ENCODE results near the gene RAI1. TPM values are rescaled to one million over a fixed set of nuclear protein-coding genes. Genes with fewer than 3 reads are reported as not detected.
A peak's percentile ranks its signal among the peaks of the same experiment; 100 is the strongest.

RAI1 gene
- total and polyA plus RNA-seq, 2 of the 8 experiments (the other 6 are each of a cell fraction or from before 2014, with no cell fraction given) = 0.39 to 1.2 TPM

- Histone ChIP-seq H3K79me1 (ENCODE audit: low read depth, low read length) (peaks cover 21% of the 10 kb centered on the region), H2BK20ac (ENCODE audit: low read length) (peak overlapping the region; percentile 67), H3K79me2 (ENCODE audit: control insufficient read depth in 1 of 2, insufficient read depth in 2 of 2, low read length in 2 of 2) (peaks cover 35 to 56% of the 10 kb centered on the region in 2 experiments), H3K4me1 (replicated peaks in 1 of 4; ENCODE audit: control insufficient read depth in 3 of 4, insufficient read depth in 4 of 4, low read length in 3 of 4) (peaks cover 14 to 38% (median 30%) of the 10 kb centered on the region in 4 experiments), H3K9ac (replicated peaks in 1 of 4; ENCODE audit: extremely low read depth in 1 of 4, low read depth in 3 of 4, low read length in 3 of 4) (0 out of 7 replicates have a peak overlapping the region, but pooled peaks of 1 of the 4 experiments have one; percentile 4), H3K9me3 (ENCODE audit: insufficient read depth in 2 of 2, low read depth in 1 of 2, low read length in 1 of 2) (no peaks in the 10 kb centered on the region), H3K23ac (ENCODE audit: insufficient read length) (no peak overlapping the region), H2AK5ac (ENCODE audit: low read depth, low read length) (peak overlapping the region; percentile 89; the same call in 1 of the 2 replicates), H4K91ac (replicated peaks; ENCODE audit: insufficient read length, low read length) (no peak overlapping the region), H3K27me3 (replicated peaks in 1 of 4; ENCODE audit: control insufficient read depth in 3 of 4, extremely low read depth in 1 of 4, insufficient read depth in 3 of 4, low read length in 3 of 4) (no peaks in the 10 kb centered on the region), H3K4me2 (ENCODE audit: insufficient read depth in 1 of 2, low read depth in 2 of 2, low read length in 2 of 2) (peak overlapping the region in 1 of 2 experiments; percentile 86; a peak in 1 of 4 replicates), H3K36me3 (ENCODE audit: control insufficient read depth in 2 of 4, insufficient read depth in 4 of 4, low read length in 3 of 4) (peaks cover 0 to 13% (median 2%) of the 10 kb centered on the region in 4 experiments; a peak in 5 of 8 replicates), H2BK12ac (ENCODE audit: low read depth, low read length) (peak overlapping the region; percentile 97; the same call in 1 of the 2 replicates), H2BK120ac (replicated peaks; ENCODE audit: low read depth, low read length) (no peak overlapping the region), H3K18ac (ENCODE audit: extremely low read depth, low read length) (no peak overlapping the region), H3K23me2 (ENCODE audit: low read depth, low read length) (peaks cover 11% of the 10 kb centered on the region), H3K27ac (ENCODE audit: low read depth, low read length) (no peak overlapping the region), H2AFZ (ENCODE audit: low read length) (no peak overlapping the region), H4K8ac (ENCODE audit: extremely low read depth, insufficient read depth, low read length) (no peak overlapping the region), H4K5ac (ENCODE audit: insufficient read length, low read depth, low read length) (no peak overlapping the region), H2BK5ac (ENCODE audit: low read depth, low read length) (no peak overlapping the region), H3K4me3 (ENCODE audit: extremely low read depth in 1 of 4, insufficient read depth in 2 of 4, low read depth in 3 of 4, low read length in 4 of 4) (peak overlapping the region in 1 of 4 experiments; percentile 81; a peak in 1 of 8 replicates), H3K56ac (replicated peaks; ENCODE audit: insufficient read length, low read depth, low read length) (no peak overlapping the region), H4K20me1 (replicated peaks in 1 of 2; ENCODE audit: control insufficient read depth in 1 of 2, insufficient read depth in 2 of 2, low read length in 2 of 2) (peaks cover 30 to 35% of the 10 kb centered on the region in 2 experiments), H2BK15ac (ENCODE audit: low read length) (peak overlapping the region; percentile 98), H3K14ac (ENCODE audit: insufficient read length) (no peak overlapping the region), H3K4ac (replicated peaks; ENCODE audit: insufficient read length, low read depth, low read length) (no peak overlapping the region)
- ChIA-PET CTCF (ENCODE audit: partially characterized antibody) (interaction anchor here (1.4 to 6.6 kb wide), 4 partner anchors 13 to 23 kb away, joined by 3 to 66 read pairs (median 22); no protein-coding TSS in a partner anchor), POLR2A (ENCODE audit: partially characterized antibody) (interaction anchor here (1.1 to 18.4 kb wide), 4 partner anchors 10 to 86 kb away, joined by 3 to 532 read pairs (median 16); no protein-coding TSS in a partner anchor)
- FAIRE-seq (no peak), DNase-seq (ENCODE audit: low read depth in 1 of 2, low spot score in 2 of 2) (no peak)
- WGBS, 2 experiments (ENCODE audit: extremely low coverage in 1 of 2, insufficient coverage in 1 of 2, insufficient read length in 1 of 2, insufficient replicate concordance in 2 of 2, low coverage in 1 of 2, low lambda C conversion rate in 2 of 2, missing lambda C conversion rate in 1 of 2) = 92% methylated on average over 4 of the region's 4 CpGs; no CpG with 5 or more reads in 1 of the 2 experiments
- TF ChIP-seq ASH2L (IDR thresholded peaks at IDR 0.05; ENCODE audit: low read length) (no peak), GTF2F1 (IDR thresholded peaks at IDR 0.05; ENCODE audit: borderline replicate concordance, low read depth, low read length) (no peak), BACH1 (IDR thresholded peaks at IDR 0.05; ENCODE audit: low read length) (no peak), PHF8 (conservative IDR thresholded peaks at IDR 0.05; ENCODE audit: low read depth, low read length) (no peak), BRCA1 (IDR thresholded peaks at IDR 0.05; ENCODE audit: low read depth, low read length) (no peak), CTCF (IDR thresholded peaks at IDR 0.05; ENCODE audit: control extremely low read depth in 1 of 3, insufficient read depth in 1 of 3, low read depth in 1 of 3, low read length in 3 of 3) (no peak), RXRA (IDR thresholded peaks at IDR 0.05; ENCODE audit: insufficient read depth, low read depth, low read length) (no peak)
- TF ChIP-seq, protein P1, sequence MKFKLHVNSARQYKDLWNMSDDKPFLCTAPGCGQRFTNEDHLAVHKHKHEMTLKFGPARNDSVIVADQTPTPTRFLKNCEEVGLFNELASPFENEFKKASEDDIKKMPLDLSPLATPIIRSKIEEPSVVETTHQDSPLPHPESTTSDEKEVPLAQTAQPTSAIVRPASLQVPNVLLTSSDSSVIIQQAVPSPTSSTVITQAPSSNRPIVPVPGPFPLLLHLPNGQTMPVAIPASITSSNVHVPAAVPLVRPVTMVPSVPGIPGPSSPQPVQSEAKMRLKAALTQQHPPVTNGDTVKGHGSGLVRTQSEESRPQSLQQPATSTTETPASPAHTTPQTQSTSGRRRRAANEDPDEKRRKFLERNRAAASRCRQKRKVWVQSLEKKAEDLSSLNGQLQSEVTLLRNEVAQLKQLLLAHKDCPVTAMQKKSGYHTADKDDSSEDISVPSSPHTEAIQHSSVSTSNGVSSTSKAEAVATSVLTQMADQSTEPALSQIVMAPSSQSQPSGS (IDR thresholded peaks at IDR 0.05; ENCODE audit: low read length) = no peak
Observed at GRCh38 chr17:17834974-17835373, 153.7 kb downstream of the RAI1 start.

Measured in H1 (cell line).